GM18526 (cell line): Measurements from ENCODE around the gene DPCD.

Experiments used
- POLR2A ChIP-seq: IDR thresholded peaks from 3 replicates; pipeline ENCODE4 v1.6.1; 2011; ENCODE audit not compliant: insufficient read length; ENCODE audit errors: extremely low read depth

Gene DPCD

GRCh38 chr10:101650863-101651262, 62.7 kb downstream of the DPCD start:
- no peak for TF ChIP-seq POLR2A

GRCh38 chr10:101651336-101651735, 63.2 kb downstream of the DPCD start:
- TF ChIP-seq POLR2A = no peak

GRCh38 chr10:101653536-101653935, 65.4 kb downstream of the DPCD start:
- TF ChIP-seq POLR2A = no peak

- TF ChIP-seq POLR2A = no peak
Observed at GRCh38 chr10:101655570-101655969, 67.4 kb downstream of the DPCD start.

- no peak for TF ChIP-seq POLR2A
Observed at GRCh38 chr10:101656890-101657289, 68.8 kb downstream of the DPCD start.

- TF ChIP-seq POLR2A = no peak
Observed at GRCh38 chr10:101658975-101659374, 70.9 kb downstream of the DPCD start.
